GM20000 (cell line): Measurements from ENCODE around the gene KLRC2.
"Not testable (repeated sequence)": the region's sequence is repeated elsewhere in the genome, so short reads cannot be mapped to it uniquely, and the experiment has no call there.

Experiments
- DNase-seq: peaks from one replicate; pipeline ENCODE4 v3.0.0; 2012; ENCODE audit warnings: low spot score
- TF ChIP-seq, protein P1 (sequence below): IDR thresholded peaks from 2 replicates; pipeline ENCODE4 v1.5.1; 2012; ENCODE audit warnings: mild to moderate bottlenecking, control low read depth; ENCODE audit errors: extremely low read depth, missing control alignments

KLRC2 gene

DNA sequence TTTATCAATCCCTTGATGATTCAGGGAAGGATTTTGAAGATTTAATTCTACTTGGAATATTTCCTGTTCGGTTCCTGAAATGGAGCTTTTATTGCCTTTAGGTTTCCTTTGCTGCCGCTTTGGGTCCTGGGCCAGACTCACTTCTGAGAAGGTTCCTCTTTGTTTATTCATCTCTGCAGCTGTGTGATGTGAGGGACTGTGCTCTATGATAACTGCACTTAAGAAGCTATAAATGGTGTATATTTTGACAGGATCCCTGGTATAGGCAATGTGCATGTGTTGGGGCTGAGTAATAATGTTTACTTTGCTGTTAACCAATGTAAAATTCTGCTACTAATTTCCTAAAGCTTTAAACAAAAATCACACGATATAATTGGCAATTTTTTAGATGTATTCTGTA lies at the start of gene KLRC2:
Gene KLRC2, minus strand, starts transcription at position 195 of the 400 bp plus-strand sequence. Its CDS starts 24 bp downstream, at position 171.
- not testable (repeated sequence) for DNase-seq

DNA sequence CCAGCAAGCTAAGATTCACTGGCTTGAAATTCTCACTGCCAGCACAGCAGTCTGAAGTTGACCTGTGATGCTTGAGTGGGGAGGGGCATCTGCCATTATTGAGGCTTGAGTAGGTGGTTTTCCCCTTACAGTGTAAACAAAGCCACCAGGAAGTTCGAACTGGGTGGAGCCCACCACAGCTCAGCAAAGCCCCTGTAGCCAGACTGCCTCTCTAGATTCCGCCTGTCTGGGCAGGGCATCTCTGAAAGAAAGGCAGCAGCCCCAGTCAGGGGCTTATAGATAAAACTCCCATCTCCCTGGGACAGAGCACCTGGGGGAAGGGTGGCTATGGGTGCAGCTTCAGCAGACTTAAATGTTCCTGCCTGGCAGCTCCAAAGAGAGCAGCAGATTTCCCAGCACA lies 46.1 kb upstream of the KLRC2 start:
- not testable (repeated sequence) for DNase-seq

DNA sequence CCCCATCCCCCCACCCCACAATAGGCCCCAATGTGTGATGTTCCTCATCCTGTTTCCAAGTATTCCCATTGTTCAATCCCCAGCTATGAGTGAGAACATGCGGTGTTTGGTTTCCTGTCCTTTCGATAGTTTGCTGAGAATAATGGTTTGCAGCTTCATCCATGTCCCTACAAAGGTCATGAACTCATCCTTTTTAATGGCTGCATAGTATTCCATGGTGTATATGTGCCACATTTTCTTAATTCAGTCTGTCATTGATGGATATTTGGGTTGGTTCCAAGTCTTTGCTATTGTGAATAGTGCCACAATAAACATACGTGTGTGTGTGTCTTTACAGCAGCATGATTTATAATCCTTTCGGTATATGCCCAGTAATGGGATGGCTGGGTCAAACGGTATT lies 37.0 kb upstream of the KLRC2 start:
- not testable (repeated sequence) for DNase-seq

DNA sequence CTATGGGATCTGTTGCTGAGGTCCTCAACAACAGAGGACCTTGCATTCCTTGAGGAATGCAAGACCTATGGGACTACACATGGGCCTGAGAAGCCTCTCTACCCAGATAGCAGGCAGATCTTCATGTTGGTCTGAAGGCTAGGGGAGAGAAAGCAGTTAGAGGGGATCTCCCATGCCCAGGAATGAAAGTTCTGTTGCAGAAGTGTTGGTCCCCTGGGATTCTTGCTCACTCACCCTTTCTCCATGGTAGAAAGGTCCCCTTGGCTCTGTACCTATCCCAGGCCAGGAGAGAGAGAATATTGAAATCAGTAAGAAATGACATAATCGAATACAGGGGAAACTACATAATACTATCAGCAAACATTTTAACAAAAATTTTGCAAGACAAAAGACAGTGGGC lies 33.9 kb upstream of the KLRC2 start:
- TF ChIP-seq, protein P1, sequence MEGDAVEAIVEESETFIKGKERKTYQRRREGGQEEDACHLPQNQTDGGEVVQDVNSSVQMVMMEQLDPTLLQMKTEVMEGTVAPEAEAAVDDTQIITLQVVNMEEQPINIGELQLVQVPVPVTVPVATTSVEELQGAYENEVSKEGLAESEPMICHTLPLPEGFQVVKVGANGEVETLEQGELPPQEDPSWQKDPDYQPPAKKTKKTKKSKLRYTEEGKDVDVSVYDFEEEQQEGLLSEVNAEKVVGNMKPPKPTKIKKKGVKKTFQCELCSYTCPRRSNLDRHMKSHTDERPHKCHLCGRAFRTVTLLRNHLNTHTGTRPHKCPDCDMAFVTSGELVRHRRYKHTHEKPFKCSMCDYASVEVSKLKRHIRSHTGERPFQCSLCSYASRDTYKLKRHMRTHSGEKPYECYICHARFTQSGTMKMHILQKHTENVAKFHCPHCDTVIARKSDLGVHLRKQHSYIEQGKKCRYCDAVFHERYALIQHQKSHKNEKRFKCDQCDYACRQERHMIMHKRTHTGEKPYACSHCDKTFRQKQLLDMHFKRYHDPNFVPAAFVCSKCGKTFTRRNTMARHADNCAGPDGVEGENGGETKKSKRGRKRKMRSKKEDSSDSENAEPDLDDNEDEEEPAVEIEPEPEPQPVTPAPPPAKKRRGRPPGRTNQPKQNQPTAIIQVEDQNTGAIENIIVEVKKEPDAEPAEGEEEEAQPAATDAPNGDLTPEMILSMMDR, result no peak
- DNase-seq, result no peak

DNA sequence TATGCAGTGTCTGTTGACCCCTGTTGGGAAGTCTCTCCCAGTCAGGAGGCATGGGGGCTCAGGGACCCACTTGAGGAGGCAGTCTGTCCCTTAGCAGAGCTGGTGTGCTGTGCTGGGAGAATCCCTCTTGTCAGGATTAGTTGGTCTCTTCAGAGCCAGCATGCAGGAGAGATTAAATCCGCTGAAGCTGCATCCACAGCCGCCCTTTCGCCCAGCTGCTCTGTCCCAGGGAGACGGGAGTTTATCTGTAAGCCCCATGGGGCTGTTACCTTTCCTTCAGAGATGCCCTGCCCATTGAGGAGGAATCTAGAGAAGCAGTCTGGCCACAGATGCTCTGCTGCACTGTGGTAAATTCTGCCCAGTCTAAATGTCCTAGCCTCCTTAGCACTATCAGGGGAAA lies 30.5 kb upstream of the KLRC2 start:
- no peak for DNase-seq
- TF ChIP-seq, protein P1, result no peak

DNA sequence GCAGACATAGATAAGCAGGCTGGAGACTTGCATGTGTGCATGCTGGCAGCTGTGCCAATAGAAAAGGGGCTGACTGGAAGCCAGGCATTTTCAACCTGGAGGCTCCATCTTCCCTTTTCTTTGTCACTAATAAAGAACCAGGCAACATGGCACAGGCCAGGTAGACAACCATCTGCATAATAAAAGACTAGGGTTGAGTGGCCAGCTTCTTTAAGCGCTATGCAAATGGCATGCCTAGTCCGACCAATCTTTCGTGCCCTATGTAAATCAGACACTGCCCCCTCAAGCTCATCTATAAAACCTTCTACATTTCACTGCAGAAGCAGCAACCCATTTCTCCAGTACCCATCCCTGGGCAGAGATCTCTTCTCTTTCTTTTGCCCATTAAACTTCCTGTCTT lies 21.9 kb upstream of the KLRC2 start:
- TF ChIP-seq, protein P1, result no peak
- DNase-seq, result no peak

DNA sequence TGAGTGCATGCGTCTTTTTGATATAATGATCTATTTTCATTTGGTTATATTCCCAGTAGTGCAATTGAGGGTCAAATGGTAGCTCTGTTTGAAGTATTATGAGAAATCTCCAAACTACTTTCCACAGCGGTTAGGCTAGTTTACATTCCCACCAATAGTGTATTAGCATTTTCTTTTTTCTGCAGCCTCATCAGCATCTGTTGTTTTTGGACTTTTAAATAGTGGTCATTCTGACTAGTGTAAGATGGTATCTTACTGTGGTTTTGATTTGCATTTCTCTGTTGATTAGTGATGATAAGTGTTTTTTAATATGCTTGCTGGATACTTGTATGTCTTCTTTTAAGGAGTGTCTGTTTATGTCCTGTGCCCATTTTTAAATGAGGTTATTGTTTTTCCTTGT lies 21.0 kb upstream of the KLRC2 start:
- TF ChIP-seq, protein P1, result no peak
- DNase-seq, result no peak

DNA sequence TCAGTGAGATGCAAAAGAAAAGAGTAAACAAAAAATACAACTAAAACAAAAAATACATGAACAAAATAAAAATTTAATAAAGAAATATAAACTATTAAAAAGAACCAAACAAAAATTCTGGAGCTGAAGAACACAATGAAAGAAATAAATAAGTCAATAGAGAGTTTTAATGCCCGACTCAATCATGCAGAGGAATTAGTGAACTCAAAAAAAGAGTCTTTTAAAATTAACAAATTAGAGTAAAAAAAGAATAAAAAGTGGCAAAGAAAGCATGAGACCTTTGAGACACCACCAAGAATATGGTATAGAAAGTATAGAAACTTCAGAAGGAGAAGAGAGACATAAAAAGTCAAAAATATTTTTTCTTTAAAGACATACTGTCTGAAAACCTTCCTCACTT lies 20.0 kb upstream of the KLRC2 start:
- TF ChIP-seq, protein P1, result no peak
- DNase-seq, result no peak

DNA sequence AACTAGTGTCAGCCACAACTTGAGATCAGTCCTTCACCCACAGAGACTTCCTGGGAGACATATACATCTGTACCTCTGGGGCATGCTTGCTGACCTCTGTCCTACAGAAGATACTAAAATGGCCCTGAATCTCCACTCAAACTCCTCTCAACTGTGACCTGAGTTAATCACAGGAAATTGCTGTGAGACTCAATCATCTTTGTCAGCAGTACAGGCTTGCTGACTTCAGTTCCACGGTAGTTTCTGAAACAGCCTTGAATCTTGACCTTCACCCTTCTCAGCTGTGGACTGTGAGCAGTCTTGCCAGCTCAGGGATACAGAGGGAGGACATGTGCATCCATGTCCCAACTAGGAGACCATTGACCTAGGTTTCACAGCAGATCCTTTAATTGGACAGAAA lies 18.7 kb upstream of the KLRC2 start:
- DNase-seq, result no peak
- TF ChIP-seq, protein P1, result no peak
